IPS-11a (cell line): ENCODE data around the gene FAM83D.
A peak's percentile ranks its signal among the peaks of the same experiment; 100 is the strongest.

Experiments used
- H3K4me3 ChIP-seq: one replicate; pipeline ENCODE4 v1.5.1; 2013; ENCODE audit warnings: low read depth, low read length, control low read depth

The FAM83D gene, protein sequence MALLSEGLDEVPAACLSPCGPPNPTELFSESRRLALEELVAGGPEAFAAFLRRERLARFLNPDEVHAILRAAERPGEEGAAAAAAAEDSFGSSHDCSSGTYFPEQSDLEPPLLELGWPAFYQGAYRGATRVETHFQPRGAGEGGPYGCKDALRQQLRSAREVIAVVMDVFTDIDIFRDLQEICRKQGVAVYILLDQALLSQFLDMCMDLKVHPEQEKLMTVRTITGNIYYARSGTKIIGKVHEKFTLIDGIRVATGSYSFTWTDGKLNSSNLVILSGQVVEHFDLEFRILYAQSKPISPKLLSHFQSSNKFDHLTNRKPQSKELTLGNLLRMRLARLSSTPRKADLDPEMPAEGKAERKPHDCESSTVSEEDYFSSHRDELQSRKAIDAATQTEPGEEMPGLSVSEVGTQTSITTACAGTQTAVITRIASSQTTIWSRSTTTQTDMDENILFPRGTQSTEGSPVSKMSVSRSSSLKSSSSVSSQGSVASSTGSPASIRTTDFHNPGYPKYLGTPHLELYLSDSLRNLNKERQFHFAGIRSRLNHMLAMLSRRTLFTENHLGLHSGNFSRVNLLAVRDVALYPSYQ

DNA sequence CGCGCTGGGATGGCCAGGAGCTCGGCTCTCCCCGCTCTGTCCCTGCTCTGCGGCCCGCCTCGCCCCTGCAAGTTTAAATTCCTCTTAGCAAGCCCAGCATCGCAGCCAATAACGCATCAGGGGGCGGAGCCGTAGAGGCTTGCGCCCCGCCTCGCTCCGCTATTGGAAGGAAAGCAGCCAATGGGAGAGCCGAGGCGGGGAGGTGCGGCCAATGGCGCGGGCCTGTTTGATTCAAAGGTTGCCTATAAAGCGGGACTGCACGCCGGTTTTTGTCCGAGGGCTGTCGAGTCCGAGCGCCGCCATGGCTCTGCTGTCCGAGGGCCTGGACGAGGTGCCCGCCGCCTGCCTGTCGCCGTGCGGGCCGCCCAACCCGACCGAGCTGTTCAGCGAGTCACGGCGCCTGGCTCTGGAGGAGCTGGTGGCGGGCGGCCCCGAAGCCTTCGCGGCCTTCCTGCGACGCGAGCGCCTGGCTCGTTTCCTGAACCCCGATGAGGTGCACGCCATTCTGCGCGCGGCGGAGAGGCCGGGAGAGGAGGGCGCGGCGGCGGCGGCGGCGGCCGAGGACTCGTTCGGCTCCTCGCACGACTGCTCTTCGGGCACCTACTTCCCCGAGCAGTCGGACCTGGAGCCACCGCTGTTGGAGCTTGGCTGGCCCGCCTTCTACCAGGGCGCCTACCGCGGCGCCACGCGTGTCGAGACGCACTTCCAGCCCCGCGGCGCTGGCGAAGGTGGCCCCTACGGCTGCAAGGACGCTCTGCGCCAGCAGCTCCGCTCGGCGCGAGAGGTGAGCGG is at the start of gene FAM83D:
Gene FAM83D, plus strand, starts transcription at position 276 of the 792 bp plus-strand sequence. Its CDS starts 26 bp downstream, at position 302.
- H3K4me3 ChIP-seq, result peak within 1 kb of the TSS; percentile 85

DNA sequence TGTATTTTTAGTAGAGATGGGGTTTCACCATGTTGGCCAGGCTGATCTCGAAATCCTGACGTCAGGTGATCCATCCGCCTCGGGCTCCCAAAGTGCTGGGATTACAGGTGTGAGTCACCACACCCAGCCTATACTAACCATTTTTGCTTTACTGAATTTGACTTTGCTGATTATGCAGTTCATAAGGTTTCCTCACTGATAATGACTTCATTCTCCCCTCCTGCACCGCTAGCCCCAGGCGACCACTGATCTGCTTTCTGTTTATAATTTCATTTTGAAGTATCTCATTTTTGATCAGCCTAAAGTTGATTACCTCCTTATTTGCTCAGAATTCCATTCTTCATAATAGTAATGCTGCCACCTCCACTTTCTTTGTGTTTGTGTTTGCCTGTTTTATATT is 48.7 kb upstream of the FAM83D start:
- H3K4me3 ChIP-seq, result no peak overlapping the region

DNA sequence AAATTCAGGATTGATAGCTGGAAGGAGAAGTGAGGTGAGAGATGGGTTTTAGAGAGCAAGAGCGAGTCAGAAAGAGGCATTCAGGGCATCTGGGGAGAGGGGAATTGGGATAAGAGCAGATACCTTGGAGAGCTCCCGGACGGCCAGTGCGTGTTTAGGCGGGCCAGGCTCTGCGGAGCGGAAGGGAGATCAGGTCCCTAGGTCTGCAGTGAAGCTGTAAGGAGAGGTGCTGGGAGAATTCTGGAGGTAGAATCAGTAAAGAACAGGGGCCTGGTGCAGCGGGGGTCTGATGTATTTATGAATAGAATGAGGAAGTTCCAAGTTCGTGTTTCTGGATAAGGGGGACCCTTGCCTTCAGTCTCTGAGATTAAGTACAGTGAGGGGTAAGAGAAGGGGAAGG is 47.4 kb upstream of the FAM83D start:
- H3K4me3 ChIP-seq, result no peak overlapping the region

DNA sequence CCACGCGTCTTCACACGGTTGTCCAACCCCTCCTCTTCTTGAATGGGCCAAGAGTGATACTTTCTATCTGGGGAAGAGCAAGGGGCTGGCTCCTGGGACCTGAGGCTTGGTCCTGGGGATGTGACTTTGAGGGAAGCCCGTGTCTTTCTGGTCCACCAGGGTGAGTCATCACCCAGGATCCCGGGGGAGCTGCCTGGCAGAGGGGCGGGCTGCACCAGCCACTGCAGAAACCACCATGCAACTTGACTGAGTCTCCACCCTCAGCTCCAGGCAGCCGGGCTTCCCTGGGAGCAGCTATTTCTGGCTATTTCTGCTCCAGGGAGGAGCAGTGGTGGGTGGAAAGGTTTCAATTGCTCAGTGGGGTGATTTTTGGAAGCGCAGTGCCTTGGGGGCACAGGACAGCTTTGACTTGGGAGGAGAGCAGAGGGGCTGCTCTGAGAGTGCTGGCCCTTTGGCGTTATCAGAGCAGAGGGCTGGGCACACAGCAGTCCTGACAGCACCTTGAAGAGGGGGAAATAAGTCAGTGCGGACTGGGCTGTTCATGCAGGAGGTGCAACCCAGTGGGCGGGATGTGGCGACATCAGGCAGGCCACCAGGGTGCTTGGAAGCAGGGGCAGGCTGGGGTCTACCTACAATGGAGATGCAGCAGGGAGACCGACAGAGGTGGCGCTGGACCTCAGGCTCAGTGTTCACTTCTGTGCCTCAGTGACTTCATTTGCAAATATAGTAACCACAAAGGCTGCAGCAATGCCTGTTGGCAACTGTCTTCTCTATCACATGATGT is 45.1 kb upstream of the FAM83D start:
- H3K4me3 ChIP-seq, result no peak overlapping the region

DNA sequence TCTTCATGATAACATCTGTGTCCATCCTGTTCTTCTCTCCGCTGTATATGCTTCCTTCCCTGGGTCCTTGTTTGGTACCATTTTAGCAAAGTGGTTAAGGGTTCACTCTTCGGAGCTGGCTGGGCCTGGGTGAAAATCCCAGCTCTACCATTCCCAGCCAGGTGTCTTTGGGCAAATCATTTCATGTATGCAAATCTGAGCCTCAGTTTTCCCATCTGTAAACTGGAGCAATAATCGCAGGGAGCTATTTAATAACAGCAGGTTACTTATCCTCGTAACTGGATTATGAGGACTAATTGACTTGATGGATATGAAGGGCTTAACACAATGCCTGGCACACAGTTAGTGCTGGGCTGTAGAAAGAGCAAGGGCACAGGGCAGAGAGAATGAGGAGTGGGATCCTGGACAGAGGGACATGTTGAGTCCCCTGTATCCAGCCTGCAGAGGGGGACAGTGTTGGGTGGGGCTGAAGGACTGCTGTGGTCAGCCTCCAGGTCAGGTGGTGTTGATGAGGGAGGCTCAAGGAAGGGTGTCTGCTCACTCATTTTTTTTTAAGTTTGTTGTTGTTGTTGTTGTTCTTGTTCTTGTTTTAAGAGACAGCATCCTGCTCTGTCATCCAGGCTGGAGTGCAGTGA is 44.3 kb upstream of the FAM83D start:
- no peak overlapping the region for H3K4me3 ChIP-seq

DNA sequence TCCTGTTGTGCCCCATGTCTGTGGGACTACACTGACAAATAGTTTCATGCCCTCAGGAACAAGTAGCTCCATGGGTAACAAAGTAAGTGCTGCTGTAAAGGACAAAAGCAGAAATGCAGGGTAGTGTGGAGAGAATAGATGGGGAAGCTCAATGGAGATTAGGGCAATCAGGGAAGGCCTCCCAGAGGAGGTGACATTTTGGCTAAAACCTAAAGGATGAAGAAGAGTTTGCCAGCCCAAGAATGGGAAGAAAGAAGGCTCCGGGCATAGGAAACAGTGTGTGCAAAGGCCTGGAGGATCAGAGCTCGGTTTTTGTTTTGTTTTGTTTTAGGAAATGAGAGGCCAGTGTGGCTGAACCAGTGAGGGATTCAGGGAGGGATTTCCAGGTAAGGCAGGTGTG is 43.6 kb upstream of the FAM83D start:
- no peak overlapping the region for H3K4me3 ChIP-seq

DNA sequence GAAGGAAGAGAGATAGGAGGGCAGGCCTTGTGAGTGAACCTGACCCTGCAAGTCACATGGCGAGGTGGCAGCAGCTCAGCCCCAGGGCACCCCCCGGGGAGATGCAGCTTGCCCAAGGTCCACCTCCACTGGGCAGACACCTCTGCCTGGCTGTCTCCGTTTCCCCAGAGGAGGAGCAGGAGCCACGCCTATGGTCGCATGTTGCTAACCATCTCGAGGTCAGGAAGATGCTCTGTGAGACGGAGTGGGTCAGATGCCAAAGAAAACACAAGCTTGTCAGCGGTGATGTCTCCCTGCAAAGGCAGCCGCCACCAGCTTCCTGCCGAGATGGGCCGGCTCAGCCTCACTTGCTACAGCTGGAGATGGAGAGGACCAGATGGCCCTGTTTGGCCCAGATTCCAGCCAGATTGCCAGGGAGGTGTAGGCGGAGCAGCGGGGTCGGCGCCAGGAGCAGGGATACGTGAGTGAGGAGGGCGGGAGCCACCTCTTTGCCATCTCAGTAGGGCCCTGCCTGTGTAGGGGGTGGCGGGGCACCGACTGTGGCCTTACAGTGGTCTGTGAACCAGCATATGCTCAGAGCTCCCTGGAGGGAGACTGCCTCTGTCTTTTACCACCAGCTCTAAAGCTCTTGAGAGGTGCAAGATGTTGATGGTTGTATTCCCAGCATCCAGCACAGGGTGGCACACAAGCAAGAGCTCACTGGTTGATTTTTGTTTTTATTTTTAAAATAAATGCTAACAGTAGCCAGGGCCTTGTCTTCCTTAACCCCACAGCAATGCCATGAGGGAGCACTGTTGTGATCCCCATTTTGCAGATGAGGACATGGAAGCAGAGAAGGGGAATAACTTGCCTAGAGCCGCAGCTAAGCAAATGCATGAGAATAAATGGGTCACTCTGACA is 42.9 kb upstream of the FAM83D start:
- H3K4me3 ChIP-seq, result no peak overlapping the region

DNA sequence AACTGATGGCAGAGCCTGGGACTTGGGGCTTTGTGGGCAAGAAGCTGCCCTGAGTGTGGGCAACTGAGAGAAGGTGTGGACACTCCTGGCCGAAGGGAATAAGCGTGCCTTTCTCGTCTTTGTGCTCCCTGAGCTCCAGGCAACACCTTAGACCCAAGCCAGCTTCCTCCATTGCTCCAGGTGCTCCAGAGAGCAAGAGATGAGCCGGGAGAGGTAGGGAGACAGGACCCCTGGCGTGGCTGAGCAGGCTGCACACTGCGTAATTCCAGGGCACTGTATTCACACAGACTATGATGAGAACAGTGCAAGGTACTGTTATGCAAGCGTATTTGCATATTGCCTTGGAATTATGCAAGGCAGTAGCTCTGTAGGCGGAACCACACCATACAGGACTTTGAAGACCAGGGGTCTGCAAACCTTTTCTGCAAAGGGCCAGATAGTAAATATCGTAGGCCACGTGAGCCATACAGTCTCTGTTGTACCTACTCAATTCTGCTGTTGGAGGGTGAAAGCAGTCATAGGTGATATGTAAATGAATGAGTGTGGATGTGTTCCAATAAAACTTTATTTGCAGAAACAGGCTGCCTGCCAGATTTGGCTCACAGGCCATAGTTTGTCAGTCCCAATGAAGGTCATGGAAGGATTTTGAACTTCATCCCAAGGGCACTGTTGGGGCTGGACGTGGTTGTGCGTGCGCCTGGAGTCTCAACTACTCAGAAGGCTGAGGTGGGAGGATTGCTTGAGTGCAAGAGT is 42.1 kb upstream of the FAM83D start:
- H3K4me3 ChIP-seq, result no peak overlapping the region

DNA sequence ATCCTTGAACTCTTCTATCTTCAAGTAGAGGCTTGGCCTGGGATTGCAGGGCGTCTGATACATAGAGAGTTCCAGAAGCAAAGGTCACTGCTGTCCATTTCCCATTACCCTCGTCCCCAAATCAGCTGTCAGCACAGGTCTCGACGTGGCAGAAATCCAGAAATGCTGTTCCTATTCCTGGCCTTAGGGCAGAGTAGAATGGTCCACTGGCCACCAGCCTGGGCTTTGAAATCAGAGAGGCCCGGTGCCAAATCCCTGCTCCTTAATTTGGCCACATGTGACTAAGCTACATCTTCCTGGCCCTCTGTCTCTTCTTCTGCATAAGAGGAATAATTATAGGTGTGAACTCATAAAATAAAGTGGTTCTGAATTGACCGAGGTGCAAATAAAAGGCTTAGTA is 40.9 kb upstream of the FAM83D start:
- no peak overlapping the region for H3K4me3 ChIP-seq

DNA sequence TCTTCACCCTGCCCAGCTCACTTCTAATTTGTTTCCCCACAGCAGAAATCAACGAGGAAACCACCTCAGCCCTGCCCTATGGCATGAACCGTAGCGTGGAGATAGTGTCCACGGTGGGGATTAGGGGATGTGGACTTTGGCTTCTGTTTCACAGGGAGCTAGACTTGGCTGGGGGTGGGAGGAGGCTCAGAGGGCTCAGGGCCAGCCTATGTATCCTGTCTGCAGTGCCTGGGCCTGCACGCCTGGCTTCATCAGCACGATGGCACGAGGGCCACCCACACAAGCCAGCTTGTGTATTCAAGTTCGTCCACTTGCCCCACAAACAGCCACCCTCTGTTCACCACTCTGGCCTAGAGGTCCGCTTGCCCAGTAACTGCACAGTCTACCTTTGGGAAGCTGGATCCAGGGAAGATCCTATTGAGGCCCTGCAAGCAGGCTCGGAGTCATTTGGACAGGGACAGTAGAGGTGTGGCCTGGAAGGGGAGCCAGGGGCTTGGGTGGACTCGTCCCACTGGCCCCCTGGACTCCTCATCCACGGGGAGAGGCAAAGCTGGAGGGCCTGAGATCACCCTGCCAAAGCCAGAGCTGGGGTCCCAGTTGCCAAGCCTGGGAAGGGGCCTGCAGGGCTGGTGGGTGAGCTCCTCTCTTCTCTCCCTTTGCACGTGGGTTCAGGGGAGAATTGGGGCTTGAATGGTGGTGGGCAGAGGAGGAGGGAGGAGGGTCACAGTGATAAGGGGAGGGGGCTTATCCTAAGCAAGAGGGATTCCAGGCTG is 38.0 kb upstream of the FAM83D start:
- H3K4me3 ChIP-seq, result no peak overlapping the region

DNA sequence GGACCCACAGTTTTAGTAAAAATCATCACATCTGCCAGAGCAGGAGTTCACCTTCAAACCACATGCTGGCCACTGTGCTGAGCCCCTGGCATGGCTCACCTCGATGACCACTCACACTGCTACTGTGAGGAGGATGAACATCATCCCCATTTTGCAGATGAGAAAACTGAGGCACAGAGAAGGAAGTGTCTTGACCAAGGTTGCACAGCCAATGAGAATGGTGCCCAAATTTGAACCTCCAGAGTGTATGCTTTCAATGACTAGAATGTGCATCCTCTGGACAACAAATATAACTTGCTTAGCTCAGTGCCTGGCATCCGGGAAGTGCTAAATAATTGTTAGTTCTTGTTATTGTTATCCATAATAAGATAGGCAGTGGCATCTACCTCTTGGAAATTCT is 37.2 kb upstream of the FAM83D start:
- no peak overlapping the region for H3K4me3 ChIP-seq

DNA sequence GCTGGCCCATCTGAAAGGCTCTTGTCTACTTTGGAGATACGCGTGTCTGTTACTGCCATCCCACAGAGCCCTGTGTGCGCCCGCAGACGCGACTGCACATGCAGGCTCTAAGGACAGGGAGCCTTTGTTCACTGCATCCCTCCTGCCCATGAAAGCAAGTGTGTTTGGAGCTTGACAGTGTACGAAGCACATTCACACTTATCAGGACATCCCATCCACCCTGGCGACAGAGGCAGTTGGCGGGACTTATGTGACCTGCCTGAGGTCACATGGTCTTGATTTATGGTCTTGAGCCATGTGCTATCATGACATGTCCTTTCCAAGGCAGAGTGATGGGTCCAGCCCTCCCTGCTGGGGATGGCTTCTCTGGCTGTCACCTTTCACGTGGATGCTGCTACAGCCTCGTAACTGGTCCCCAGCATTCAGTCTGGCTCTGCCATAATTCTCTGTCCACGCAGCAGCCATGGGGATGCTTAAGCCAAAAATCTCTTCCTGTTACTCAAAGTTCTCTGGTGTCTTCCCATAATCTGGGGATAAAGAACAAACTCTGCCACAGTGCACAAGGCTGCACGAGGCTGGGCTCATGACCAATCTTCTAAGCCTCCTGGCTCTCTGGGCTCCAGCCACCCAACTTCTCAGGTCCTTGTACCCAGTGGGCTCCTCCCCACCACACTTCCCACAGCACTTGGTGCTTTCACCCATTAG is 36.3 kb upstream of the FAM83D start:
- H3K4me3 ChIP-seq, result no peak overlapping the region

DNA sequence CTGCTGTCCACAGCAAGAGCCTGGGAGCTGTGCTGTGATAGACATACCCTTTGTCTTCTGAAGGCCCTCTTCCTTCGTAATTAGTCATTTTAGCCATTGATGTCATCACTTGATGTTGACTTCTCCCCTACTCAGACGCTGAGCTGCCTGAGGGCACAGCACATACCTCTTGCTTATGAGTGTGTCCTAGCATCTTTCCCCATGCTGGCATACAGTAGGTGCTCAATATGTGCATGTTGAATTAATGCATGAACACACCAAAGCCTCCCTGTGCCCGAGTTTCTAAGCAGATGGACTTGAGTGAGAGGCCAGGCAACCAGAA is 35.8 kb upstream of the FAM83D start:
- no peak overlapping the region for H3K4me3 ChIP-seq

DNA sequence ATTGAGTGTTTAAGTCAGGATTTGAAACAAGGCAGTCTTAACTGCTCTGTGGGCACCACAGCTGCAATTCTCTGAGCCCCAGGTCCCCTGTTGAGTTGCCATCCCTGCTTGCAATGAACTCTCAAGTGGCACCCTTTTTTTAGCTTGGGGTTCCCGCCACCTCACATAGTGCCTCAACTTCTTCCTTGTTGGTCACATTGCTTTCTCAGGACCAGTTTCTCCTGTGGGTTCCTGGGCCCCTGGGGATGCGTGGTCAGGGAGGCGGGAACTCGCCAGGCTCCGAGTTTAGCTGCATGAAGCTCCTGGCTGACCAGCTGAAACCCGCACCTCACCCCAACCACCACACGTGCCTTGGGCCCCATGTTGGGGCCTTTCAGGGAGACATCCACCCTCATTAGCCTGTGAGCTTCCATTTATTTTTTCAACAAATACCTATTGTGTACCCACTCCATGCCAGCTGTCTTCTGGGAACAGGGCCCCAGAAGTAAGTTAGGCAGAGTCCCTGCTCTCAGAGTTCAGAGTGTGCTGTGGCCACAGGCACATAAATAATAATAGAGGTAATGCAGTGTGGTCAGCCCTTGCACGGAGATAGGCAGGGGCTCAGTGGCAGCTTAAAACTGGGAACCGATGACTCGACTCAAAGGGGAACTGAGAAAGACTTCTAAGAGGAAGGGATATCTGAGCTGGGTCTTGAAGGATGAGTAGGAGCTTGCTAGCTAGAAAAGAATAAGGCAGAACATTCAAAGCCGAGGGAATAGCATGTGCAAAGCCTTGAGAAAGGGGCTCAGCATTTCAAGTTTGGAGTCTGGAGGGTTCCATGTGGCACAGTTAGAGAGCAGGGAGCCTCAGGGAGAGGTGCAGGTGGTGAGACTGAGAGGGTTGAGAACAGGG is 33.9 kb upstream of the FAM83D start:
- H3K4me3 ChIP-seq, result no peak overlapping the region

DNA sequence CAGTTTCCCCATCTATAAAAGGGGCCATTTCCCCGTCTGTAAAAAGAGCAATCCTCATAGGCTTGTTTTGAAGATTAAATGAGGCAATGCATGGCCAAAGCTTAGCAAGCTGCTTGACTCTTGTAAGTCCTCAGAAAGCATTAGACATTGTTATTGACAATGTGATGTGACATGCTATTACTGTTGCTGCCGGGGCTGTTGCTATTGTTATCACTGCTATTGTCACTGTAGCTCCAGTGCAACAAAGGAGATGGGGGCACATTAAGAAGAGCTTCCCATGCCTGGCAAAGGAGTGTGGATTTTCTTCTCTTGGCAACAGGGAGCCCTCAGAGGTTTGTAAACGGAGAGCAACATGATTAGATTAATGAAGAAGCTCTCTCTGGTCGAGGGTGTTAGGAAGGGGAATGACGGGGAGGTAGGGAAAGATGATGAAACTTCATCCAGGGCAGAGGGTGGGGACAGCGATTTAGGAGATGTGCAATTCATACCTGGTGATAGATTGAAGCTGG is 33.1 kb upstream of the FAM83D start:
- no peak overlapping the region for H3K4me3 ChIP-seq

DNA sequence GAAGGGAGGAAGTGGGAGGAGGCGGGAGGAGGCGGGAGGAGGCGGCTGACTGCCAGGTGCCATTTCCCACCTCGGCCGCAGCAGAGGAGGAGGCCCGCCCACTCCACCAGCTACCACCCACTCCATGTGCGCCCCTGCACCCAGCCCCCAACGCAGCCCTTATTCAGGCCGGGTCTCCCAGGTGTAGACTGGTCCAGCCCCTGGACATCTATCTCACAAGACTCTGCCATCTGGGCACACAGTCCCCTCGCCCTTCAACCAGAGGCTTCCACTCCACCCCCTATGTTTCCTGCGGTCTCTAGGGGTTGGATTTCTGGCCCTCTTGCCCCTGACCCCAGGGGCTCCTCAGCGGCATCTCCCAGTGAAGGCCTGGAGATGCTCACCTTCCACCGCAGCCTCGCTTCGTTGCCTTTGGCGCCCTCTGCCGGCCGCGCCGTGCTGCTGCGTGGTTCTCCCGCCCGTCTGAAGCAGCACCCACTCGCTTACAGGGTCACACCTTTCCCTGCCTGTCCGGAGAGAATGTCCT is 32.6 kb upstream of the FAM83D start:
- H3K4me3 ChIP-seq, result no peak overlapping the region
